Epidermal melanocyte (primary cell): ENCODE results near the gene FGFBP2.
"Not testable (repeated sequence)": the region's sequence is repeated elsewhere in the genome, so short reads cannot be mapped to it uniquely, and the experiment has no call there.

Experiments
- DNase-seq: peaks from one replicate; pipeline ENCODE4 v3.0.0; 2011; ENCODE audit warnings: low spot score; ENCODE audit not compliant: insufficient read length

Gene FGFBP2

DNA sequence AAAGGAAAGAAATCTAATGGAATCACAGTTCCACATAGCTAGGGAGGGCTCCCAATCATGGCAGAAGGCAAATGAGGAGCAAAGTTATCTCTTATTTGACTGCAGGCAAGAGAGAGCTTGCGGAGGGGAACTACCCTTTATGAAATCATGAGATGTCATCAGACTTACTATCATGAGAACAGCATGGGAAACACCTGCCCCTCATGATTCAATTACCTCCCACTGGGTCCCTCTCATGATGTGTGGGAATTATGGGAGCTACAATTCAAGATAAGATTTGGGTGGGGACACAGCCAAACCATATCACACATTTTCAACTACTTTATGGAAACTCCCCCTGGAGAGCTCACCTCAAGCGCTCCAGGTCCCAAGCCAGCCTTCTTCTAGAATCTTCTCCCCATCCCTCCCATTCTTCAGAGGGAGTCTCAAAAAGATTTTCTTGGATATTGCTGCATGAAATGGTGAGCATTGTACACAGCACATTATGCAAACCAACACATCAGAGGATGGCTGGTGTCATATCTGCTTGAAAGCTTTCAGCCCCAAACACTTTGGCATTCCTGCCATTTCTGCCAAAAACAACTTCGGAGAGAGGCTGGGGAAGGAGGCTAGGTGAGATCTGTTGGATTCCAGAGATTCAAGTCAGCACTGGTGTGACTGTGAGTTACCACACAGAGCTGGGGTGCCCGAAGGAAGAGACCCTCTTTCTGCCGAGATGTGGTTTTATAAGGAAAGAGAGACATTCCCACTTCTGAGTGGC is 31.3 kb downstream of the FGFBP2 start:
- no peak for DNase-seq

- no peak for DNase-seq
These were observed 32.7 kb downstream of the FGFBP2 start for GRCh38 chr4:15930314-15930713.

DNA sequence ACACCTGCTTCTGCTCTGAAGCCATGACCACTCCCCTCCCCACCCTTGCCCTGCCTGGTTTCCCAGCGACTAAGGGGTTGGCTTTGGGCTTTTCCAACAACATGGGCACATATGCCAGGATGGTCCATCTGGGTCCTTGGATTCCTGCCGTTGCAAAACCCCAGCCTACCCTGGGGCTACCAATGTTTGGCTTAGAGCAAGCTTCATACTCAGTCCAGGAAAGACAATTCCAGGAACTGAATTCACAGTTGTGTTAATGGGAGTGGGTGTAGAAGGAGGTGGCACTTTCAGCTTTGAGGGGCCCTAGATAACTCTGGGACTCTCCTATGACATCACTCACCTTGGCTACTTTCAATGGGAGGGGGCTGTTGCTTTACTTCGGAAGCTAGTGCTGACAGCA is 33.4 kb downstream of the FGFBP2 start:
- DNase-seq, result no peak

GRCh38 chr4:15928883-15929282 is 34.1 kb downstream of the FGFBP2 start:
- DNase-seq, result no peak

- no peak for DNase-seq
These were observed 36.5 kb downstream of the FGFBP2 start for GRCh38 chr4:15926486-15926885.

- DNase-seq, result no peak
These were observed 37.1 kb downstream of the FGFBP2 start for GRCh38 chr4:15925830-15926229.

GRCh38 chr4:15921592-15921932 is 41.4 kb downstream of the FGFBP2 start:
- no peak for DNase-seq

DNA sequence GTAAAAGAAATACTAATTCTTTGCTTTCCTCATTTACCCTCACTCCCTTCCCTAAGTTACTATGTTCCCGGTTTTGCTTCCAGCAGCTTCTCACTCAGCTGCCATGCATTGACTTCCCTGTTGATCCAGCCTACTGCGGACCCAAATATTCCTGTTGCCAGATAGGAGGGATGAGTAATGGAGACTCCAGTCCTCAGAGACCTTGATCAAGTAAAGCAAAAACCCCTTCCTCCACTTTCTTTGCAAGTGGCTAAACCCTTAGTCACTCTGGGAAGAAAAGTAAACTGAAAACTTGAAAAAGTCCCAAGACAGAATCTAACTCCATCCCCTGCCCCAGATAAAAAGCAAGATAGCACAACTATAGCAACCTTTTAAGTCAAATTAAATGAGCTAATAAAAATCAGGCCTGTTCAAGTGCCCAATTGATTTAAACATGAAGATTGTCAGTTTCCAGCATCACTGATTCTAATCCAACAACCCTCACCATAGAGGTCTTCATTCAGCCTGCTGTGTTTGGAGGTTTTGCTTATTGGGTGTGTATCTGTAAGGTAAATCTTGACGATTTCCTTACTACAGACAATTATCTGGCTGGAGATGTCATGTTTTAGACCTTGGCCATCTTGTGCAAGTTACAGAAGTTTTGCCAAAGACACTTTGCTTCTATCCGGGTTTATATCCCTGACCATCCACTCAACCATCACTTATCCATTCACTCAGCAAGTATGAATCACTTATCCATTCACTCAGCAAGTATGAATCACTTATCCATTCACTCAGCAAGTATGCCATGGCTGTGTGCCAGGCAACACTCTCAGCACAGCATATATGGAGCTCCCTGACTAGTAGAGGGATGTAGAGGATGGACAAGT is 42.0 kb downstream of the FGFBP2 start:
- DNase-seq, result peak; percentile 35

DNA sequence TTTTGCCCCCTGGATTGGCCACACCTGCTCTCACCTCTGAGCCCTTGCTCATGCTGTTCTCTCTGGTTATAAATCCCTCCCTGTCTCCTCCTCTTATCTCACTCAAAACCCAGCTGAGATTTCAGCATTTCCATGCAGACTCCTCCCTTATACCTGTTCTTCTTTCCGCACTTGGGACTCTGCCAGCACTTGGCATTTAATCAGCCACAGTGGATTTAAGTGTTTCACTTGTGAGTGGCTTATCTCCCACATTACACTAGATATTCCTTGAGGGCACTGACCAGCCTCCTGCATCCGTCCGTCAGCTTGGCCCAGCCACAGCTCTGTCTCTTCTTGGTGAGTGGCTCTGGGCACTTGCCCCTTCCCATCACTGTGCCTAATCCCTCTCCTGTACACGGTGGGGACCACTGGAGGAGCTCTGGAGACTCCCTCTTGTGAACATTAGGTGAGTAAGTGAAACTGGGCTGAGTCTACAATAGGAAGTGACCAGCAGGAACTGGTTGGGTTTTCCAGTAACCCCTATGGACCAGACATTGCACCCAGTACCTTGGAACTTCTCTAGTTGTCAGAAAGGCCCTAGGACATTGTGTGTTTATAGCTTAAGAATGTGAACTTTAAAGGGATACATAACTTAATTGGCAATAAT is 44.4 kb downstream of the FGFBP2 start:
- no peak for DNase-seq

DNA sequence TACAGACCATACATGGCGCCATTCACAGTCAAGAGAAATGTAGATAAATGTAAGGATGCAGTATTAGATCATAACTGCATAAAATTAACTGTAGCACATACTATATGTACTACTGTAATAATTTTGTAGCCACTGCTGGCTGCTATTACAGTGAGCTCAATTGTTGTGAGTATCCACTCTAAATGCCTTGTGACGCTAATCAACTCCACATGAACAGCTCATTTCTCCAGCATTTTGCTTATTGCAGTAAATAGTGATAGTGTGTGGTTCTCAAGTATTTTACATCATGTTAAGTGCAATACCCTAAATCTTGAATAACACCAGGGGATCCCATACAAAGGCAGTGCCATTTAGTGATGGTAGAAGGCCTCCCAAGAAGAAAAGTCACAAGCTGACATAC is 45.7 kb downstream of the FGFBP2 start:
- peak; percentile 51 for DNase-seq

GRCh38 chr4:15916358-15916757 is 46.6 kb downstream of the FGFBP2 start:
- not testable (repeated sequence) for DNase-seq

- no peak for DNase-seq
These were observed 48.2 kb downstream of the FGFBP2 start for GRCh38 chr4:15914736-15915135.

DNA sequence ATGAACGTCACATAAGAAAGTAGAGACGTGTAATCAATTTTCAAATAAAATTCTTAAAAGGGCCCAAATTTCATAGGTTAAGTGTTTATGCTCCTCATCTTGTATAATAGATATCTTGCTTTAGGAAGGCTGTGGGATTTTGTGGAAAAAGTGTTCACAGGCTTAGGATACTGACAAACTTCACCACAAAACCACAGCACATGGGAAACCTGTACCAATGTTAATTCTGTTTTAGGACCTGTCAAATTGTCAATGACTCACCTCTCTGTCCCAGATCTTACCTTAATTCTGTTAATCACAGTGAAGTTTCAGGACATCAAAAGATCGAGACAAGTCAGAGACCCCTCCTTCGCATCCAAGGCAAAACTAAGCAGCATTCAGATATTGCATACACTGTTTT is 48.7 kb downstream of the FGFBP2 start:
- DNase-seq, result no peak

DNA sequence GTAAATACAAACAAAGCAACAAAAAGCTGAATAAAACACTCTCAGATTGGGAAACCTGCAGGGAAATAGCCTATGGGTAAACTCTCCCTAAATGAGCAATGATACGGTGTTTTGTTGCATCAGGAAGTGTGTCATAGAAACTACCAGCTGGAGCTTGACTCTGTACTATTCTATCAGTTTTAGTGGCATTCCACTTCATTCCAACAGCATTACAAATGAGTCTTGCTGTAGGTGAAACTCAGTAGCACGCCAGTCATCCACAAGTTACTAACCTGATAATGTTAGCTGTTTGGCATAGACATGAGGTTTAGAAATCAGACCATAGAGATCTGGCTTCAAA is 49.4 kb downstream of the FGFBP2 start:
- peak; percentile 30 for DNase-seq

GRCh38 chr4:15912961-15913630 is 49.9 kb downstream of the FGFBP2 start:
- no peak for DNase-seq

DNA sequence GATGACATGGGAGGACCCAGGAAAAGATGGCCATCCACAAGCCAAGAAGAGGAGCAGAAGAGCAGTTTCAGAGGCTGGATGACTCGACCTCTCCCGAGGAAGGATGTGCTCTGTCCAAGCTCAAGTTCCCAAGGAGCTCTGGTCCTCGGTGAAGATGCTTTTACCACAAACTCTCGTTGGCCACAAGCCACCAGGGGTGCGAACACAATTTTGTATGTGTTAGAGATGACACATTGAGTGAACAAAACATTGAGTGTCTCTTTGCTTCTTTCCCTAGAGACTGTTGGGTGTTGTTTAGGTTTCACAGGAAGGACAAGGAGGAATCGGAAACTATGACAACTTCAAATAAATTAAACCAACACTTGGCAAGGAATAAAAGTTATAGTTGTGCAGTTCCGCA is 50.7 kb downstream of the FGFBP2 start:
- DNase-seq, result no peak
